HepG2 (cell line): Measurements from ENCODE around the gene FOXR1. TPM values are rescaled to one million over a fixed set of nuclear protein-coding genes. Genes with fewer than 3 reads are reported as not detected.
A peak's percentile ranks its signal among the peaks of the same experiment; 100 is the strongest.

Source experiments
- KLF11 ChIP-seq: IDR thresholded peaks from 2 replicates; pipeline ENCODE4 v1.6.1; 2016; ENCODE audit warnings: missing compliant biosample characterization
- NFRKB ChIP-seq: fragments of 450-650 bp; IDR thresholded peaks from 2 replicates; pipeline ENCODE4 v1.6.1; 2017
- NR2C2 ChIP-seq: sonication (generic); formaldehyde crosslinking; IDR thresholded peaks from 2 replicates; pipeline ENCODE4 v1.4.0; 2020; ENCODE audit warnings: missing genetic modification reagents, mild to moderate bottlenecking, moderate library complexity, borderline replicate concordance
- PAX8 ChIP-seq: sonication (generic); formaldehyde crosslinking; IDR thresholded peaks from 2 replicates; pipeline ENCODE4 v1.8.0; 2022; ENCODE audit warnings: mild to moderate bottlenecking, missing genetic modification reagents, borderline replicate concordance
- PLRG1 ChIP-seq: fragments of 450-650 bp; conservative IDR thresholded peaks from 2 replicates; pipeline ENCODE4 v1.6.1; 2016
- POLR2AphosphoS2 ChIP-seq: IDR thresholded peaks from 2 replicates; pipeline ENCODE4 v1.6.1; 2011; ENCODE audit warnings: low read depth, low read length, improper control_type of control experiment
- RBAK ChIP-seq: sonication (generic); formaldehyde crosslinking; IDR thresholded peaks from 2 replicates; pipeline ENCODE4 v1.5.1; 2020; ENCODE audit warnings: mild to moderate bottlenecking, missing genetic modification reagents
- SATB2 ChIP-seq: sonication (generic); formaldehyde crosslinking; IDR thresholded peaks from 2 replicates; pipeline ENCODE4 v1.5.0; 2020; ENCODE audit warnings: missing genetic modification reagents
- SP1 ChIP-seq, 2 experiments: fragments of 450-650 bp in 1 of 2; sonication (generic) in 1 of 2; formaldehyde crosslinking in 1 of 2; IDR thresholded peaks; 2 replicates each; pipeline versions ENCODE4 v1.4.0 to v1.6.1; 2016 to 2020; ENCODE audit warnings: missing genetic modification reagents in 1 of 2
- SP4 ChIP-seq: sonication (generic); formaldehyde crosslinking; IDR thresholded peaks from 2 replicates; pipeline ENCODE4 v1.8.1; 2023; ENCODE audit warnings: mild to moderate bottlenecking, missing genetic modification reagents
- STAG1 ChIP-seq: sonication (generic); formaldehyde crosslinking; IDR thresholded peaks from 2 replicates; pipeline ENCODE4 v1.4.0; 2020; ENCODE audit warnings: missing genetic modification reagents
- YY1 ChIP-seq: IDR thresholded peaks from 2 replicates; pipeline ENCODE4 v1.6.1; 2011; ENCODE audit warnings: low read length, low read depth, moderate library complexity, mild to moderate bottlenecking; ENCODE audit not compliant: insufficient read depth, insufficient replicate concordance
- ZBTB7B ChIP-seq: sonication (generic); formaldehyde crosslinking; IDR thresholded peaks from 2 replicates; pipeline ENCODE4 v1.4.0; 2020; ENCODE audit warnings: missing genetic modification reagents
- ZNF10 ChIP-seq: sonication (generic); formaldehyde crosslinking; IDR thresholded peaks from 2 replicates; pipeline ENCODE4 v1.4.0; 2020; ENCODE audit warnings: mild to moderate bottlenecking, low read depth, missing genetic modification reagents, borderline replicate concordance
- ZNF329 ChIP-seq: sonication (generic); formaldehyde crosslinking; IDR thresholded peaks from 2 replicates; pipeline ENCODE4 v1.9.0; 2021; ENCODE audit warnings: low read depth, mild to moderate bottlenecking, missing genetic modification reagents
- ZNF337 ChIP-seq: sonication (generic); formaldehyde crosslinking; IDR thresholded peaks from 2 replicates; pipeline ENCODE4 v1.5.1; 2020; ENCODE audit warnings: missing genetic modification reagents, low read depth, mild to moderate bottlenecking, borderline replicate concordance
- ZNF446 ChIP-seq: sonication (generic); formaldehyde crosslinking; IDR thresholded peaks from 2 replicates; pipeline ENCODE4 v1.5.0; 2020; ENCODE audit warnings: mild to moderate bottlenecking, missing genetic modification reagents
- ZNF562 ChIP-seq: sonication (generic); formaldehyde crosslinking; IDR thresholded peaks from 2 replicates; pipeline ENCODE4 v1.8.0; 2022; ENCODE audit warnings: missing genetic modification reagents, borderline replicate concordance
- ZNF572 ChIP-seq: sonication (generic); formaldehyde crosslinking; IDR thresholded peaks from 2 replicates; pipeline ENCODE4 v1.5.1; 2020; ENCODE audit warnings: mild to moderate bottlenecking, missing genetic modification reagents
- ZNF674 ChIP-seq: sonication (generic); formaldehyde crosslinking; IDR thresholded peaks from 2 replicates; pipeline ENCODE4 v1.5.0; 2020; ENCODE audit warnings: low read depth, mild to moderate bottlenecking, missing genetic modification reagents
- ZNF709 ChIP-seq: sonication (generic); formaldehyde crosslinking; IDR thresholded peaks from 2 replicates; pipeline ENCODE4 v1.5.0; 2020; ENCODE audit warnings: mild to moderate bottlenecking, missing genetic modification reagents
- ZNF713 ChIP-seq: sonication (generic); formaldehyde crosslinking; IDR thresholded peaks from 2 replicates; pipeline ENCODE4 v1.4.0; 2020; ENCODE audit warnings: mild to moderate bottlenecking, missing genetic modification reagents
- polyA plus RNA-seq, 8 experiments: library from polyadenylated mRNA; depleted of rRNA in 3 of 8; stranded (reverse) in 7 of 8; unstranded in 1 of 8; fragments of >200 nt; fragmentation: Illumina TruSeq in 4 of 8; extraction: Trizol in 4 of 8; gene quantifications; 2 replicates each; pipeline versions ENCODE4 v1.2.1 to v1.2.3, GENCODE V29; 2011 to 2016; ENCODE audit warnings: low read depth in 4 of 8, missing spikeins in 1 of 8, mixed read lengths in 1 of 8; ENCODE audit not compliant: insufficient read depth in 1 of 8
- total RNA-seq, 5 experiments: library from RNA; depleted of rRNA; stranded (reverse); fragments of >200 nt; fragmentation: Illumina TruSeq; extraction: Trizol; gene quantifications; 2 replicates each; pipeline ENCODE4 v1.2.3, GENCODE V29; 2016; ENCODE audit warnings: low read depth in 1 of 5
- TF ChIP-seq, protein P1 (sequence below): sonication (generic); formaldehyde crosslinking; IDR thresholded peaks from 2 replicates; pipeline ENCODE4 v1.8.0; 2022; ENCODE audit warnings: missing genetic modification reagents, low read depth, mild to moderate bottlenecking, borderline replicate concordance
- TF ChIP-seq, protein P2 (sequence below): IDR thresholded peaks from 2 replicates; pipeline ENCODE4 v1.6.1; 2016; ENCODE audit warnings: missing compliant biosample characterization, missing genetic modification reagents, borderline replicate concordance
- TF ChIP-seq, protein P3 (sequence below): sonication (generic); formaldehyde crosslinking; IDR thresholded peaks from 2 replicates; pipeline ENCODE4 v1.4.0; 2020; ENCODE audit warnings: missing genetic modification reagents
- TF ChIP-seq, protein P4 (sequence below): IDR thresholded peaks from 2 replicates; pipeline ENCODE4 v1.6.1; 2016; ENCODE audit warnings: missing biosample characterization, missing genetic modification reagents, low read depth

The FOXR1 gene
- total and polyA plus RNA-seq, 2 of the 13 experiments (the other 11 are each of a cell fraction or from before 2014, with no cell fraction given): not detected

DNA sequence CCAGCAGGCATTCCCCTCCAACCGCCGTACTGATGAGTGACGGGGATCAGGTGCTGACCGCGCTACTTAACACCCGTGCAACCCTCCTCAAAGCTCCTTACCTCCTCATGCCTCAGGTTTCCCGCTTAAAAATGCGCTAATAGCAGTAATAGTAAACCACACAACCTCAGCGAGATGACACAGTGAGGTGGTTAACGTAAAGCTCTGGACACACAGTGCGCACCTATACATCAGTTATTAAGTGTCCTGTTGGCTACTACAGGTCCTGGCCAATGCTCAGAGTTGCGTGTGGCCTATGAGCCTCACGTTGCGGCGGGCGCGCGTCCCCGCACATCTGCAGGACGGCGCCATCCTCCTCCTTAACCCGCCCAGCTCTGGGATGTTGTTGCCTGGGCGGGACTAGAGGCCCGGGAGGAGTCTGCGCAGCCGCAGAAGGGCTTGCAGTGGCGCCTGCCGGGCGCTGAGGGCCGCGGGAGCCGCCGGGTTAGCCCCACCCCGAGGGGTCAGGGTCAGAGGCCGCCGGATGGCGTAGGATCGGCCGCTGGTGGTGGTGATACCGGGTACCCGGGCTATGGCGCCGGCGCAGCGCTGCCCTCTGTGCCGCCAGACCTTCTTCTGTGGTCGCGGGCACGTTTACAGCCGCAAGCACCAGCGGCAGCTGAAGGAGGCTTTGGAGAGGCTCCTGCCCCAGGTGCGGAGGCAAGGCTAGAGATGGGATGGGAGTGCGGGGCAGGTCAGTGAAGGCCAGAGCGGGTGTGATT, 26.2 kb downstream of the FOXR1 start, which contains the start of gene CENATAC (continued):
- TF ChIP-seq, protein P1, sequence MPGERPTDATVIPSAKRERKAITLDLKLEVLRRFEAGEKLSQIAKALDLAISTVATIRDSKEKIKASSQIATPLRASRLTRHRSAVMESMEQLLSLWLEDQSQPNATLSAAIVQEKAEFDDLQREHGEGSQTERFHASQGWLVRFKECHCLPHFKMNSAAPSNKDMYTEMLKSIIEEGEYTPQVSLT: 0 out of 2 replicates have a peak, but pooled peaks have one; percentile 14
- no peak for TF ChIP-seq SATB2 (CRISPR knock-in tag)
- no peak; the same call in 1 of the 2 replicates for TF ChIP-seq STAG1
- TF ChIP-seq RBAK (CRISPR knock-in tag): no peak
- TF ChIP-seq SP4: peak; percentile 52
- TF ChIP-seq, protein P2, sequence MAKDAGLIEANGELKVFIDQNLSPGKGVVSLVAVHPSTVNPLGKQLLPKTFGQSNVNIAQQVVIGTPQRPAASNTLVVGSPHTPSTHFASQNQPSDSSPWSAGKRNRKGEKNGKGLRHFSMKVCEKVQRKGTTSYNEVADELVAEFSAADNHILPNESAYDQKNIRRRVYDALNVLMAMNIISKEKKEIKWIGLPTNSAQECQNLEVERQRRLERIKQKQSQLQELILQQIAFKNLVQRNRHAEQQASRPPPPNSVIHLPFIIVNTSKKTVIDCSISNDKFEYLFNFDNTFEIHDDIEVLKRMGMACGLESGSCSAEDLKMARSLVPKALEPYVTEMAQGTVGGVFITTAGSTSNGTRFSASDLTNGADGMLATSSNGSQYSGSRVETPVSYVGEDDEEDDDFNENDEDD (CRISPR knock-in tag): peak; percentile 74; the same call in 1 of the 2 replicates
- TF ChIP-seq ZNF562: no peak
- no peak for TF ChIP-seq ZNF10 (CRISPR knock-in tag)
- TF ChIP-seq NFRKB: no peak
- TF ChIP-seq ZNF329 (CRISPR knock-in tag): 0 out of 2 replicates have a peak, but pooled peaks have one; percentile 13
- no peak for TF ChIP-seq POLR2AphosphoS2
- no peak for TF ChIP-seq ZNF674 (CRISPR knock-in tag)
- no peak for TF ChIP-seq SP1 (IDR thresholded peaks at IDR 0.05)
- TF ChIP-seq SP1 (CRISPR knock-in tag; IDR thresholded peaks at IDR 0.05): peak; percentile 58
- TF ChIP-seq KLF11 (CRISPR knock-in tag): no peak; the same call in 1 of the 2 replicates
- TF ChIP-seq ZNF709 (CRISPR knock-in tag): peak; percentile 43; the same call in 1 of the 2 replicates
- TF ChIP-seq, protein P3, sequence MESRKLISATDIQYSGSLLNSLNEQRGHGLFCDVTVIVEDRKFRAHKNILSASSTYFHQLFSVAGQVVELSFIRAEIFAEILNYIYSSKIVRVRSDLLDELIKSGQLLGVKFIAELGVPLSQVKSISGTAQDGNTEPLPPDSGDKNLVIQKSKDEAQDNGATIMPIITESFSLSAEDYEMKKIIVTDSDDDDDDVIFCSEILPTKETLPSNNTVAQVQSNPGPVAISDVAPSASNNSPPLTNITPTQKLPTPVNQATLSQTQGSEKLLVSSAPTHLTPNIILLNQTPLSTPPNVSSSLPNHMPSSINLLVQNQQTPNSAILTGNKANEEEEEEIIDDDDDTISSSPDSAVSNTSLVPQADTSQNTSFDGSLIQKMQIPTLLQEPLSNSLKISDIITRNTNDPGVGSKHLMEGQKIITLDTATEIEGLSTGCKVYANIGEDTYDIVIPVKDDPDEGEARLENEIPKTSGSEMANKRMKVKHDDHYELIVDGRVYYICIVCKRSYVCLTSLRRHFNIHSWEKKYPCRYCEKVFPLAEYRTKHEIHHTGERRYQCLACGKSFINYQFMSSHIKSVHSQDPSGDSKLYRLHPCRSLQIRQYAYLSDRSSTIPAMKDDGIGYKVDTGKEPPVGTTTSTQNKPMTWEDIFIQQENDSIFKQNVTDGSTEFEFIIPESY (CRISPR knock-in tag): no peak
- no peak for TF ChIP-seq PAX8 (CRISPR knock-in tag)
- TF ChIP-seq YY1: peak; percentile 80
- no peak for TF ChIP-seq ZNF713 (CRISPR knock-in tag)
- no peak for TF ChIP-seq PLRG1
- peak; percentile 99 for TF ChIP-seq NR2C2 (CRISPR knock-in tag)
- TF ChIP-seq ZBTB7B (CRISPR knock-in tag): peak; percentile 66; the same call in 1 of the 2 replicates
- TF ChIP-seq ZNF337: no peak
- no peak for TF ChIP-seq ZNF446
- TF ChIP-seq ZNF572 (CRISPR knock-in tag): no peak
- TF ChIP-seq, protein P4, sequence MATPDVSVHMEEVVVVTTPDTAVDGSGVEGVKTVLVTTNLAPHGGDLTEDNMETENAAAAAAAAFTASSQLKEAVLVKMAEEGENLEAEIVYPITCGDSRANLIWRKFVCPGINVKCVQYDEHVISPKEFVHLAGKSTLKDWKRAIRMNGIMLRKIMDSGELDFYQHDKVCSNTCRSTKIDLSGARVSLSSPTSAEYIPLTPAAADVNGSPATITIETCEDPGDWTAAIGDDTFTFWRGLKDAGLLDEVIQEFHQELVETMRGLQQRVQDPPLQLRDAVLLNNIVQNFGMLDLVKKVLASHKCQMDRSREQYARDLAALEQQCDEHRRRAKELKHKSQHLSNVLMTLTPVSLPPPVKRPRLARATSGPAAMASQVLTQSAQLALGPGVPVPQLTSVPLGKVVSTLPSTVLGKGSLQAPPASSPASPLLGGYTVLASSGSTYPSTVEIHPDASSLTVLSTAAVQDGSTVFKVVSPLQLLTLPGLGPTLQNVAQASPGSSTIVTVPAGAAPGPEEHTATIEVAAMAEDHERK (CRISPR knock-in tag): 0 out of 2 replicates have a peak, but pooled peaks have one; percentile 45
